Neutrophil (primary cell): ENCODE measurements around the gene FUNDC1.

Experiments used
- H3K27ac ChIP-seq: fragments of 200-600 bp; sonication (generic); 2 replicates; pipeline ENCODE4 v1.5.1; 2016; ENCODE audit warnings: mild to moderate bottlenecking, moderate library complexity
- H3K27me3 ChIP-seq: fragments of 200-600 bp; sonication (generic); 2 replicates; pipeline ENCODE4 v1.6.0; 2016; ENCODE audit warnings: mild to moderate bottlenecking
- H3K36me3 ChIP-seq: fragments of 200-600 bp; sonication (generic); 2 replicates; pipeline ENCODE4 v1.5.1; 2017
- H3K4me1 ChIP-seq, 2 experiments: fragments of 200-600 bp in 1 of 2; sonication (generic) in 1 of 2; 1 replicate in 1 of 2; 2 replicates in 1 of 2; pipeline versions ENCODE4 v1.5.1 to v1.6.1; 2013 to 2016; ENCODE audit warnings: low read depth in 1 of 2, low read length in 1 of 2, mild to moderate bottlenecking in 1 of 2, moderate library complexity in 1 of 2; ENCODE audit not compliant: control insufficient read depth in 1 of 2, insufficient read depth in 1 of 2
- H3K4me3 ChIP-seq, 2 experiments: fragments of 200-600 bp in 1 of 2; sonication (generic) in 1 of 2; 1 replicate in 1 of 2; 2 replicates in 1 of 2; pipeline ENCODE4 v1.5.1; 2013 to 2016; ENCODE audit warnings: low read depth in 1 of 2, low read length in 1 of 2, mild to moderate bottlenecking in 1 of 2, moderate library complexity in 1 of 2
- H3K9me3 ChIP-seq: fragments of 200-600 bp; sonication (generic); 2 replicates; pipeline ENCODE4 v1.5.1; 2016
- CTCF ChIP-seq: fragments of 200-600 bp; sonication (generic); IDR thresholded peaks from 2 replicates; pipeline ENCODE4 v1.5.1; 2016; ENCODE audit warnings: antibody characterized with exemption

FUNDC1 gene

GRCh38 chrX:44480591-44480990 is 62.1 kb downstream of the FUNDC1 start:
- TF ChIP-seq CTCF = no peak

GRCh38 chrX:44474410-44474809 is 68.2 kb downstream of the FUNDC1 start:
- Histone ChIP-seq H3K4me3 (no peak overlapping the region), H3K27ac (no peak overlapping the region), H3K36me3 (no peaks in the 10 kb centered on the region), H3K27me3 (no peaks in the 10 kb centered on the region), H3K9me3 (no peaks in the 10 kb centered on the region), H3K4me1 (no peaks in the 10 kb centered on the region)
- no peak for TF ChIP-seq CTCF

More at GRCh38 chrX:44480591-44480990, 62.1 kb downstream of the FUNDC1 start:
- no peaks in the 10 kb centered on the region for H3K36me3 ChIP-seq
- H3K27me3 ChIP-seq = no peaks in the 10 kb centered on the region
- no peak overlapping the region for H3K27ac ChIP-seq
- no peaks in the 10 kb centered on the region for H3K4me1 ChIP-seq
- no peaks in the 10 kb centered on the region for H3K9me3 ChIP-seq
- H3K4me3 ChIP-seq = no peak overlapping the region
